Measurements from ENCODE around the gene TERT.
"Not testable (repeated sequence)": the region's sequence is repeated elsewhere in the genome, so short reads cannot be mapped to it uniquely, and the experiment has no call there.

Gene TERT

GRCh38 chr5:1280177-1281037 is 14.5 kb downstream of the TERT start:
- DNase-seq (ENCODE audit: low spot score) (no peak), FAIRE-seq (no peak)

DNA sequence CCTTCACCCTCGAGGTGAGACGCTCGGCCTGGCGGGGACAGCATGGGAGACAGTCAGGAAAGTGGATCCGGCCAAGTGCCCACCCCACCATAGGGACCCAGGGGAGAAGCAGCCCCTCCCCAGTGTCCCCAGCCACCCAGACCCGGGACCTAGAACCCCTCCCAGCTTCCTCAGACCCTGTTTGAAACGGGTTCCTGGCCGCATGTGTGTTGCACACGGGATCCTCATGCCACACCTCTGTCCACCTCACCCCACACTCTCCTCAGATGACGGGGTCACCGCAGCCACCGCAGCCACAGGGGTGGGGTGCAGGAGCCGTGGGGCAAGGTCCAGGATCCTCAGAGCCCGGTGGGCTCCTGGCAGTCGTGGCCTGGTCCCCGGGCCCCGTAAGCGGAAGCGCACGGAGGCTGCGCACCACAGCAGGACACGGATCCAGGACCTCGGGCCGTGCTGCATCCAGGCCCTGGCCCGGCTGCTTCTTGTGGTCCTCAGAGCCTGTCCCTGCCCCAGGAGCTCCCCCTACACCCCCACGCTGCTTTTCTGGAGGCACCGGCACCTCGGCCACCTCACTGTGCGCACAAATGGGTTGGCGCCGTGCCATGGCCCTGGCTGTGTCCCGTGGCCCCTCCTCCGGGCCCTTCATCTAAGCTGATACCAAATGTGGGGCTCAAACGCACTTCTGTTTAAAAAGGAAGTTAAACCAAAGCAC is 15.3 kb downstream of the TERT start:
- DNase-seq (ENCODE audit: low spot score), result no peak
- no peak for FAIRE-seq

DNA sequence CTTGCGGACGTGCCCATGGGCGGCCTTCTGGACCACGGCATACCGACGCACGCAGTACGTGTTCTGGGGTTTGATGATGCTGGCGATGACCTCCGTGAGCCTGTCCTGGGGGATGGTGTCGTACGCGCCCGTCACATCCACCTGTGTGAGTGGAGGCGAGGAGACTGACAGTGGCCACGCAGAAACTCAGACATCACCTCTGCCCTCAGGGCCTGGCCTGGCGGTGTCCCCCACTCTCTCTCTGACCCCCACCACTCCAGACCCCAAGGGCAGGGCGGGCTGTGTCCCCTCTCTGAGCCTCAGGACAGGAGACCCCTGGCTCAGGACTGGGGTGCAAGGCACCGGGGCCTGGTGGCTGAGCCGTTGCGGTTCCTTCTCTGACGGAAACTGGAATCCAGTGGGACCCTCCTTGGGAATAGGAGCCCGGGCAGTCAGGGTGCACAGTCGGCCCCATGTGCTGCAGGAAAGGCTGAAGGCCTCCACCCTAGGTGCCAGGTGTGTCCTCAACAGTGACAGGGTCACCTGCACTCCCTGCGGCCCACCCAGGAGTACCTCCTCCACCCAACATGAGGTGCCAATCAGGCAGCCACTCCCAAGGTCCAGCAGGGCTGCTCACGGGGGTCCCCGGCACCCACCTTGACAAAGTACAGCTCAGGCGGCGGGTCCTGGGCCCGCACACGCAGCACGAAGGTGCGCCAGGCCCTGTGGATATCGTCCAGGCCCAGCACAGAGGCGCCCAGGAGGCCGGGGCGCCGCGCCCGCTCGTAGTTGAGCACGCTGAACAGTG is 16.0 kb downstream of the TERT start:
- no peak for DNase-seq (ENCODE audit: low spot score)
- no peak for FAIRE-seq

DNA sequence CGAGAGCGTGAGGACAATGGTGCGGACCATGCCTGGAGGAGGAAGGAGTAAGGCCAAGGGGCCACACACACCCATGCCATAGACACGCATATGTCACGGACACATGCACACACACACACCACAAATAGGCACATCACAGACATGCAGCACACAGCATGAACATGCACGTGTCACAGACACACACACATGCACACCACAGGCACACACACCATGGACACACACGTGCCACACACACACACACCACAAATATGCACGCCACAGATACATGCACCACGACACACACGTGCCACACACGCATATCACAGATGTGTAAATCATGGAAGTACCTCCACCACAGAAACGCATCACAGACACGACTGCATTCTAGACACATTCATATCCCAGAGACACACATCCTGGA is 16.7 kb downstream of the TERT start:
- DNase-seq (ENCODE audit: low spot score), result no peak
- FAIRE-seq, result peak; percentile 98

DNA sequence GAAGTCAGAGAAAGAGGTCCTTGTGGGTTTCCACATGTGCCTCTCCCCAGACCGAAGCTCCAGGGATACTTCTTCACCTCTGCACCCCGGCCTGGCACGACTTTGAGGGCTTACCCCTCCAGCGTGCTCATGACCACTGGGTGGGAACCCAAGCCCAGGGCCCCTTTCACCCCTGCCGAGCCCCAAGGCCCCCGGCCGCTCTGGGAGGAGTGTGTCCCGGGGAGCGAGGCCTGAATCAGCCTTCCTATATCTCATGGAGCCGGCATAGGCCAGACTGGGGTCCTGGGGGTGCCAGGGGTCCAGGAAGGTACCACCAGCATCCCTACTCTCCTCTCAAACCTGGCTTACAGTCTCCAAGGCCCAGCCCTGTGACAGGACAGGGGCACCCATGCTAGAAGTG is 17.1 kb downstream of the TERT start:
- FAIRE-seq, result no peak
- no peak for DNase-seq (ENCODE audit: low spot score)

DNA sequence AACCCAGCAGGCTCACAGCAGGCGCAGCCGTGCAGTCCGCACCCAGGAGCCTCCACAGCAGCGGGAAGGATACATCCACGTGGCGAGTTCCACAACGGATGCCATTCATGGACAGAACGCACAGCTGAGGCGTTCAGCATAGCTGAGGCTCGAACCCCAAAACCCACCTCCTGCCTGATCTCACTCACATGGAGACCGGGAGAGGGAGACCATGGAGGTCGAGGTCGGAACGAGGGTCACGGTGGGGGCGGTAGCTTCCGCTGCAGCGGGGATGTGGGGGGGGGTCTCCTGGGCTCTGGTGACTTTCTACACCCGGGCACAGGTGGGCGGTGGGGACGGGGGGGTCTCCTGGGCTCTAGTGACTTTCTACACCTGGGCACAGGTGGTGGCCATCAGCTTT is 17.5 kb downstream of the TERT start:
- DNase-seq (ENCODE audit: low spot score) (no peak), FAIRE-seq (no peak)

GRCh38 chr5:1276930-1277329 is 17.9 kb downstream of the TERT start:
- no peak for FAIRE-seq
- DNase-seq (ENCODE audit: low spot score), result no peak

DNA sequence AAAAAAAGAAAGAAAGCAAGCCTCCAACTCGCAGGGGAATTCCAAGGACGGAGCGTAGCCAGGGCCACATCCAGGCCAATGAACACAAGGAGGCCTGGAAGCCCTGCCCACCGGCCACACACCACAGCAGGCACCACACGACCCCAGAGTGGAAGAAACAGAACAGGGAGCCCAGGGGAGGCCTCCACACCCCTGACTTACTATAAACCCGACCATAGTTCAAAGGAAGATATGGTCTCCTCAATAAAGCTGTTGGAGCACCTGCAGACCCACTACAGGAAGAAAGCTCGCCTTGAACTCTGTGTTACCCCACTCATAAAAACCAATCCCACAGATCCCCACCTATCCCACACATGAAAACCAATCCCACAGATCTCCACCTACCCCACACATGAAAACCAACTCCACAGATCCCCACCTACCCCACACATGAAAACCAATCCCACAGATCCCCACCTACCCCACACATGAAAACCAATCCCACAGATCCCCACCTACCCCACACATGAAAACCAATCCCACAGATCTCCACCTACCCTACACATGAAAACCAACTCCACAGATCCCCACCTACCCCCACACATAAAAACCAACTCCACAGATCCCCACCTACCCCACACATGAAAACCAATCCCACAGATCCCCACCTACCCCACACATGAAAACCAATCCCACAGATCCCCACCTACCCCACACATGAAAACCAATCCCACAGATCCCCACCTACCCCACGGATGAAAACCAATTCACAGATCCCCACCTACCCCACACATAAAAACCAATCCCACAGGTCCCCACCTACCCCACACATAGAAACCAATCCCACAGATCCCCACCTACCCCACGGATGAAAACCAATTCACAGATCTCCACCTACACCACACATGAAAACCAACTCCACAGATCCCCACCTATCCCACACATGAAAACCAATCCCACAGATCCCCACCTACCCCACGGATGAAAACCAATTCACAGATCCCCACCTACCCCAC is 19.2 kb downstream of the TERT start:
- FAIRE-seq; DNase-seq (ENCODE audit: low spot score): not testable (repeated sequence)

- no peak for FAIRE-seq
- DNase-seq (ENCODE audit: low spot score), result no peak
Measured at GRCh38 chr5:1274471-1274870, 20.4 kb downstream of the TERT start.

GRCh38 chr5:1273745-1274144 is 21.1 kb downstream of the TERT start:
- FAIRE-seq (no peak), DNase-seq (ENCODE audit: low spot score) (no peak)

GRCh38 chr5:1272201-1272600 is 22.7 kb downstream of the TERT start:
- DNase-seq (ENCODE audit: low spot score), result no peak
- FAIRE-seq, result no peak

GRCh38 chr5:1270933-1271914 is 23.6 kb downstream of the TERT start:
- FAIRE-seq (no peak), DNase-seq (ENCODE audit: low spot score) (no peak)

DNA sequence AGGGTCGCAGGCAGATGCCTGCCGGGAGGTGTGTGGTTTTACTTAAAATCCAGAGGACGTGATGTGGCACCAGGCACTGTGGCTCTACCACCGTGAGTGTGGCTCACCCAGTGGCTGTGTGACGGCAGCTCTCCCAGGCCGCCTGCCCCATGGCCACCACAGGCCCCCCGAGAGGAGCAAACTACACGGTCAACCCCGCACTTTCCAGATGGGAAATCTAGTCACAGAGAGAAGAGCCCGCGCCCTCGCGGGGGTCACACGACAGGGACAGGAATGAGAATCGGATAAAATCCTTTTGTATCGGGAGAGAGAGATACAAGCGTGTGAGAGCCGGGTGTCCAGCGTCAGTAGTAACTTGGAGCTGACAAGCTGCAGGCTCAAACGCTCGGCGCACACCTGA is 24.4 kb downstream of the TERT start:
- FAIRE-seq, result no peak
- DNase-seq (ENCODE audit: low spot score), result no peak

DNA sequence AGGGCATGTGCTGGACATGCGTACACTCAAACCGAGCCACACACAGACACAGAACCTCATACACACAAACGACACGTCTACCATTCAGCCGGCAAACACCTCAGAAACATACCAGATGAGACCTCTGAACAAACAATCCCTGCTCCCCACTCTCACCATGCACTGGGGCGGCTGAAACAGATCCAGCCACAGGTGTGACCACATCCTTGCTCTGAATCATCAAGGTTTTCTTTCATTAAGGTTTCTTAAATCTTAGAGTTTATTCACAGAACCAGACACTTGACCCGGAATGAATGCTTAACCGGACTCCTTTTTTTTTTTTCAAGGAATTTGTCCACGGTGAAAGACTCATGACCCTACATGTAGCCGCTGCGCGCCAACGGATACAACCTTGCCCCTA is 26.2 kb downstream of the TERT start:
- FAIRE-seq, result peak; percentile 44

DNA sequence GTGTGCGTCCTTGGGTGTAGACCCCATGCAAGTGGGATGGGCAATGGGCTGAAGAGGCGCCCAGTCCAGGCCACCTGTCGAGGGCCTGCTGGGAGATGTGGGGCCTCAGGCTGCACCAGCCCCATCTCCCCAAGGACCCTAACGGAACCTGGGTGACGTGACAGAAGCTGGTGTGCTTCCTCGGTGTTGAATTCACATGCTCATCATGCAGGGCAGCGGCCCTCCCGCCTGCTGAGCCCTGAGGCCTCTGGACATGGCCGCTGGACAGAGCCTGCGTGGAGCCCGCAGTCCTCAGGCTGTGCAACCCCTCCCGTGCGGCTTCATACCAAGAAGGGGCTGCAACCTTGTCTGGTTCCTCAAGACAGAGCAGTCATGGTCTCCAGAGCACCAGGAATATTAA is 26.8 kb downstream of the TERT start:
- DNase-seq (ENCODE audit: low spot score) (no peak), FAIRE-seq (peak; percentile 37)

More for the DNA sequence above, 26.2 kb downstream of the TERT start:
- DNase-seq (ENCODE audit: low spot score), result peak; percentile 60

GRCh38 chr5:1267464-1267863 is 27.4 kb downstream of the TERT start:
- not testable (repeated sequence) for FAIRE-seq; DNase-seq (ENCODE audit: low spot score)

DNA sequence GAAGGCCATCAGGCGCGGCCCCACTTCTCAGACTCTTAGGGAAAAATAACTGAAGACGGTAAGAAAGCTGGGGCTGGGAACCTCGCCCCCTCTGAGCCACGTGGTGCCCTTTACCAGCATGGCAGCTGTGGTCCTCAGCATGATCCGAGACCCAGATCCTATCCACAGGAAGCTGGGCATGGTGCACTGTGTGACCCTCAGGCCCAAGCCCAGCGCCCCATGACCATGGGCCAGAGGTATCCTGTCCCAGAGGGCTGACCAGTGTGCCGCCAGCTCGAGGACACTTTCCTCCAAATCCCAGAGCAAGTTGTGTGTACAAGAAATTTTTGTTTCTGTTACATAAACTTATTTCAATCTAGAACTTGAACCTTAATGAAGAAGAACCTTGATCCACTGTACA is 28.1 kb downstream of the TERT start:
- DNase-seq (ENCODE audit: low spot score) (no peak), FAIRE-seq (no peak)

- FAIRE-seq (no peak), DNase-seq (ENCODE audit: low spot score) (no peak)
Measured at GRCh38 chr5:1265461-1266455, 29.1 kb downstream of the TERT start.
